ENCODE results near the gene PPP6C. TPM values are rescaled to one million over a fixed set of nuclear protein-coding genes. Genes with fewer than 3 reads are reported as not detected.

Gene PPP6C
- total and polyA plus RNA-seq, 2 of the 13 experiments (the other 11 are each of a cell fraction or from before 2014, with no cell fraction given), result 18.5 to 20.9 TPM

DNA sequence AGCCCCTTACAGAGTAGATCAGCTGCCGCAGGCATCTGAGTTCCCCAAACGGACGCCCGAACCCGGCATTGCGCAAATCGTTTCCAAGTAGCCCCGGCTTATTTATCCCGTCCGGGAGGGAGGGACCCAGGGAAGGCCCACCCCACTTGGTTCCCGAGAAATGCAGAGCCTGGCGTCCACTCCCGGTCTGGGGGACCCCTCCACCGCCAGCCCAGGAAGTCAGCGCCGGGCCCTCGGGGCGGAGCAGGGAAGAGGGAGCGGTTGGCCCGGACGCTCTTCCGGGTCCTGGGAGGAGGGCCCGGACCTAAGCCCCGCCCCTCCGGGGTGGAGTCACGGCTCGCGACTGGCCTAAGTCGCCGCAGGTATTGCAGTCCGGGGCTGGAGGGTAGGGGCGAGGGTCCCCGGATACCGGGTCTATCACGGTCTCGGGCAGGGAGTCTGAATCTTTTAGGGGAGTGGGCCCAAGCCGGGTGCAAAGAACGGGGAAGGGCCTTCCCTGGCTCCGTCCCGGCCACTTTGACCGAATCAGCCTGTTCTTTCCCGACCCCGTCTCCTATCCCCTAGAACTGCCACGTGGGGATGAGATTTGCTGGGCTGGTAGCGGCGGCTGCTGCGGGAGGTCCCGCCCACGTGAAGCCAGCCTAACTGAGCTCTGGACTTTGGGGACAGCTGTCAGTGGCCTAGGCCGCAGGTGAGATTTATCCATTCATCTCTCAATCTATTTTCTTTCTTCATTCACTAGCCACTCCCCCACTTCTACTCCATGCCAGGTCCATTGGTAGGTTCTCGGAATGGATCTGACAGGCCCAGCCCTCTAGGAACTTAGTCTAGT lies 10.8 kb upstream of the PPP6C start, which contains the start of gene RABEPK (continued):
- TF ChIP-seq GATA4 (IDR thresholded peaks at IDR 0.05; ENCODE audit: borderline replicate concordance, low read depth) (peak; percentile 62; the same call in 1 of the 2 replicates), HDAC2 (CRISPR knock-in tag; IDR thresholded peaks at IDR 0.05) (0 out of 2 replicates have a peak, but pooled peaks have one; percentile 38), MAZ (IDR thresholded peaks at IDR 0.05; ENCODE audit: borderline replicate concordance, low read depth, low read length) (no peak; the same call in 1 of the 2 replicates), MAZ (CRISPR knock-in tag; IDR thresholded peaks at IDR 0.05; ENCODE audit: low read depth) (peak; percentile 83), ZNF547 (CRISPR knock-in tag; IDR thresholded peaks at IDR 0.05) (peak; percentile 61; the same call in 1 of the 2 replicates), GLI4 (CRISPR knock-in tag; IDR thresholded peaks at IDR 0.05; ENCODE audit: borderline replicate concordance) (0 out of 2 replicates have a peak, but pooled peaks have one; percentile 38), ZFP90 (CRISPR knock-in tag; IDR thresholded peaks at IDR 0.05; ENCODE audit: borderline replicate concordance) (peak; percentile 20; the same call in 1 of the 2 replicates), NR2C2 (CRISPR knock-in tag; IDR thresholded peaks at IDR 0.05; ENCODE audit: borderline replicate concordance) (peak; percentile 17; the same call in 1 of the 2 replicates), HIVEP1 (CRISPR knock-in tag; IDR thresholded peaks at IDR 0.05) (peak; percentile 52; the same call in 1 of the 2 replicates), NRL (CRISPR knock-in tag; IDR thresholded peaks at IDR 0.05; ENCODE audit: borderline replicate concordance) (peak; percentile 67; the same call in 1 of the 2 replicates)
- TF ChIP-seq, protein P1, sequence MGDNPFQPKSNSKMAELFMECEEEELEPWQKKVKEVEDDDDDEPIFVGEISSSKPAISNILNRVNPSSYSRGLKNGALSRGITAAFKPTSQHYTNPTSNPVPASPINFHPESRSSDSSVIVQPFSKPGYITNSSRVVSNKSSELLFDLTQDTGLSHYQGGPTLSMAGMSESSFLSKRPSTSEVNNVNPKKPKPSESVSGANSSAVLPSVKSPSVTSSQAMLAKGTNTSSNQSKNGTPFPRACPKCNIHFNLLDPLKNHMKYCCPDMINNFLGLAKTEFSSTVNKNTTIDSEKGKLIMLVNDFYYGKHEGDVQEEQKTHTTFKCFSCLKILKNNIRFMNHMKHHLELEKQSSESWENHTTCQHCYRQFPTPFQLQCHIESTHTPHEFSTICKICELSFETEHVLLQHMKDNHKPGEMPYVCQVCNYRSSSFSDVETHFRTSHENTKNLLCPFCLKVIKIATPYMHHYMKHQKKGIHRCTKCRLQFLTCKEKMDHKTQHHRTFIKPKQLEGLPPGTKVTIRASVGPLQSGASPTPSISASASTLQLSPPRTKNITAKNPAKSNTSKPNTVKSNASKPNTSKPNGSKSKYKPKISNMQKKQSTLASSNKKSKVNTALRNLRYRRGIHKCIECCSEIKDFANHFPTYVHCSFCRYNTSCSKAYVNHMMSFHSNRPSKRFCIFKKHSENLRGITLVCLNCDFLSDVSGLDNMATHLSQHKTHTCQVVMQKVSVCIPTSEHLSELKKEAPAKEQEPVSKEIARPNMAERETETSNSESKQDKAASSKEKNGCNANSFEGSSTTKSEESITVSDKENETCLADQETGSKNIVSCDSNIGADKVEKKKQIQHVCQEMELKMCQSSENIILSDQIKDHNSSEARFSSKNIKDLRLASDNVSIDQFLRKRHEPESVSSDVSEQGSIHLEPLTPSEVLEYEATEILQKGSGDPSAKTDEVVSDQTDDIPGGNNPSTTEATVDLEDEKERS (CRISPR knock-in tag; IDR thresholded peaks at IDR 0.05), result no peak
- TF ChIP-seq, protein P2, sequence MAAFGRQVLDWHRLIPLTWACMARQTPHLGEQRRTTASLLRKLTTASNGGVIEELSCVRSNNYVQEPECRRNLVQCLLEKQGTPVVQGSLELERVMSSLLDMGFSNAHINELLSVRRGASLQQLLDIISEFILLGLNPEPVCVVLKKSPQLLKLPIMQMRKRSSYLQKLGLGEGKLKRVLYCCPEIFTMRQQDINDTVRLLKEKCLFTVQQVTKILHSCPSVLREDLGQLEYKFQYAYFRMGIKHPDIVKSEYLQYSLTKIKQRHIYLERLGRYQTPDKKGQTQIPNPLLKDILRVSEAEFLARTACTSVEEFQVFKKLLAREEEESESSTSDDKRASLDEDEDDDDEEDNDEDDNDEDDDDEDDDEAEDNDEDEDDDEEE (CRISPR knock-in tag; IDR thresholded peaks at IDR 0.05), result 0 out of 2 replicates have a peak, but pooled peaks have one; percentile 47
- TF ChIP-seq, protein P3, sequence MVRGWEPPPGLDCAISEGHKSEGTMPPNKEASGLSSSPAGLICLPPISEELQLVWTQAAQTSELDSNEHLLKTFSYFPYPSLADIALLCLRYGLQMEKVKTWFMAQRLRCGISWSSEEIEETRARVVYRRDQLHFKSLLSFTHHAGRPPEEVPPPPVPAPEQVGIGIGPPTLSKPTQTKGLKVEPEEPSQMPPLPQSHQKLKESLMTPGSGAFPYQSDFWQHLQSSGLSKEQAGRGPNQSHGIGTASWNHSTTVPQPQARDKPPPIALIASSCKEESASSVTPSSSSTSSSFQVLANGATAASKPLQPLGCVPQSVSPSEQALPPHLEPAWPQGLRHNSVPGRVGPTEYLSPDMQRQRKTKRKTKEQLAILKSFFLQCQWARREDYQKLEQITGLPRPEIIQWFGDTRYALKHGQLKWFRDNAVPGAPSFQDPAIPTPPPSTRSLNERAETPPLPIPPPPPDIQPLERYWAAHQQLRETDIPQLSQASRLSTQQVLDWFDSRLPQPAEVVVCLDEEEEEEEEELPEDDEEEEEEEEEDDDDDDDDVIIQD (CRISPR knock-in tag; IDR thresholded peaks at IDR 0.05; ENCODE audit: low read depth), result 0 out of 2 replicates have a peak, but pooled peaks have one; percentile 40
- TF ChIP-seq, protein P4, sequence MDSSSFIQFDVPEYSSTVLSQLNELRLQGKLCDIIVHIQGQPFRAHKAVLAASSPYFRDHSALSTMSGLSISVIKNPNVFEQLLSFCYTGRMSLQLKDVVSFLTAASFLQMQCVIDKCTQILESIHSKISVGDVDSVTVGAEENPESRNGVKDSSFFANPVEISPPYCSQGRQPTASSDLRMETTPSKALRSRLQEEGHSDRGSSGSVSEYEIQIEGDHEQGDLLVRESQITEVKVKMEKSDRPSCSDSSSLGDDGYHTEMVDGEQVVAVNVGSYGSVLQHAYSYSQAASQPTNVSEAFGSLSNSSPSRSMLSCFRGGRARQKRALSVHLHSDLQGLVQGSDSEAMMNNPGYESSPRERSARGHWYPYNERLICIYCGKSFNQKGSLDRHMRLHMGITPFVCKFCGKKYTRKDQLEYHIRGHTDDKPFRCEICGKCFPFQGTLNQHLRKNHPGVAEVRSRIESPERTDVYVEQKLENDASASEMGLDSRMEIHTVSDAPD (CRISPR knock-in tag; IDR thresholded peaks at IDR 0.05), result peak; percentile 36; the same call in 1 of the 2 replicates
- TF ChIP-seq, protein P5, sequence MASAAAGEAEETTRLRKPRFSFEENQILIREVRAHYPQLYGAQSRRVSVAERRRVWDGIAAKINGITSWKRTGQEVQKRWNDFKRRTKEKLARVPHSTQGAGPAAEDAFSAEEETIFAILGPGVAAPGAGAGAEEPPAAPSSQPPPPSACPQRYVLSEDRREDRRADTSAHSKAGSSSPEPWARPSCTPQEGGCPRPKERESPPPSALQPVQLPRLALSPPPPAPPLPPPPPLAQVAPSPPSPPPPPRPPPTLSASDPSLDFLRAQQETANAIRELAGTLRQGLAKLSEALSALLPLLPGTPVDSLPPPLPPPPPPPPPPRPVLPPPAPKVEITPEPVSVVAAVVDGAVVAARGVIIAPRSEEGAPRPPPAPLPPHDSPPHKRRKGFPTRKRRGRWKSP (CRISPR knock-in tag; IDR thresholded peaks at IDR 0.05), result no peak
- TF ChIP-seq, protein P6, sequence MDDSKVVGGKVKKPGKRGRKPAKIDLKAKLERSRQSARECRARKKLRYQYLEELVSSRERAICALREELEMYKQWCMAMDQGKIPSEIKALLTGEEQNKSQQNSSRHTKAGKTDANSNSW (CRISPR knock-in tag; IDR thresholded peaks at IDR 0.05; ENCODE audit: borderline replicate concordance), result peak; percentile 47; the same call in 1 of the 2 replicates
